Gastrocnemius medialis (tissue), 4 donors: ENCODE data around the gene TAS2R8.

ENCODE experiments used
- POLR2A ChIP-seq, 2 donors: fragments of 450-650 bp; IDR thresholded peaks; one replicate each; pipeline ENCODE4 v1.6.1; 2017; ENCODE audit warnings: antibody characterized with exemption in 2 of 2, mild to moderate bottlenecking in 2 of 2, moderate library complexity in 2 of 2
- TF ChIP-seq, protein P1 (sequence below), 5 experiments: fragments of 450-650 bp in 3 of 5; fragments of 200-600 bp in 2 of 5; sonication (generic) in 2 of 5; IDR thresholded peaks in 4 of 5; conservative IDR thresholded peaks in 1 of 5; 1 replicate in 4 of 5; 2 replicates in 1 of 5; pipeline ENCODE4 v1.5.1; 2016 to 2019; ENCODE audit warnings: antibody characterized with exemption in 5 of 5, mild to moderate bottlenecking in 3 of 5, moderate library complexity in 3 of 5

DNA sequence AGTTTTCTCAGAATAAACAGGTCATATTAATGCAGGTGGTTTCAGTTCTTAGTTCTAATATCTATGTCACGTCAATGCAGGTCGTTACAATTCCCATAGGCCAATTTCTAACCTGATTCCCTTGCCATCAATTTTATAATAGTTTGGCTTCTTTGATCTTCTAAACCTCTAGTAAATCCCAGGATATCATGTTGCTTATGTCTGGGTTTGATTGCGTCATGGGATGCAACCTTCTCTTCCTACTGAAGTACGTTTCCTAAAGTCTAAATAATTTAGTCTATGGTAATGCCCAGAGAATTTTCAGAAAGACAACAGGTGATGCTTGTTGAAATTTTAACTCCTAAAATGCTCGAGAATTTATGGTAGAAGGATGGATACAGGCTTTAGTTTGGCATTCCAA is 23.8 kb downstream of the TAS2R8 start:
- TF ChIP-seq, protein P1, sequence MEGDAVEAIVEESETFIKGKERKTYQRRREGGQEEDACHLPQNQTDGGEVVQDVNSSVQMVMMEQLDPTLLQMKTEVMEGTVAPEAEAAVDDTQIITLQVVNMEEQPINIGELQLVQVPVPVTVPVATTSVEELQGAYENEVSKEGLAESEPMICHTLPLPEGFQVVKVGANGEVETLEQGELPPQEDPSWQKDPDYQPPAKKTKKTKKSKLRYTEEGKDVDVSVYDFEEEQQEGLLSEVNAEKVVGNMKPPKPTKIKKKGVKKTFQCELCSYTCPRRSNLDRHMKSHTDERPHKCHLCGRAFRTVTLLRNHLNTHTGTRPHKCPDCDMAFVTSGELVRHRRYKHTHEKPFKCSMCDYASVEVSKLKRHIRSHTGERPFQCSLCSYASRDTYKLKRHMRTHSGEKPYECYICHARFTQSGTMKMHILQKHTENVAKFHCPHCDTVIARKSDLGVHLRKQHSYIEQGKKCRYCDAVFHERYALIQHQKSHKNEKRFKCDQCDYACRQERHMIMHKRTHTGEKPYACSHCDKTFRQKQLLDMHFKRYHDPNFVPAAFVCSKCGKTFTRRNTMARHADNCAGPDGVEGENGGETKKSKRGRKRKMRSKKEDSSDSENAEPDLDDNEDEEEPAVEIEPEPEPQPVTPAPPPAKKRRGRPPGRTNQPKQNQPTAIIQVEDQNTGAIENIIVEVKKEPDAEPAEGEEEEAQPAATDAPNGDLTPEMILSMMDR (IDR thresholded peaks at IDR 0.05 in 4 of 5, conservative IDR thresholded peaks at IDR 0.05 in 1 of 5): no peak
- TF ChIP-seq POLR2A (IDR thresholded peaks at IDR 0.05): no peak
